T1000 (cell line): ENCODE data around the gene AFAP1L2.
A peak's percentile ranks its signal among the peaks of the same experiment; 100 is the strongest.

Experiments used
- DNase-seq: peaks from one replicate; lab custom pipeline; 2025; ENCODE audit warnings: mixed read lengths; lab: John Stamatoyannopoulos, UW

AFAP1L2 gene

GRCh38 chr10:114310346-114310745 lies 94.0 kb downstream of the AFAP1L2 start:
- DNase-seq = no peak

DNA sequence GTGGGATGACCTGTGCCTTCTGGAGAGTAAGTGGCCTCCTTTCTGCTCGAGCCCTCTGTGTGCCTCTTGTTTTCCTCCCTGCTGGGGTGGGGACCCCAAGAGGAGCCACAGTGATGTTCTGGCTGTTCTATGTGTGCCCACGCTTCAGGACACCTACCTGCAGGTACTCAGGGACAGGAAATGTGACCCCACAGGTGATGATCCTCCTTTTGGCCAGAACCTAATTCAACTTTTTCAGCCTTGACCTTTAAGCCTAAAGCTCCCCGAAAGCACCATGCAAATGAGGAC lies 95.0 kb downstream of the AFAP1L2 start:
- no peak for DNase-seq

DNA sequence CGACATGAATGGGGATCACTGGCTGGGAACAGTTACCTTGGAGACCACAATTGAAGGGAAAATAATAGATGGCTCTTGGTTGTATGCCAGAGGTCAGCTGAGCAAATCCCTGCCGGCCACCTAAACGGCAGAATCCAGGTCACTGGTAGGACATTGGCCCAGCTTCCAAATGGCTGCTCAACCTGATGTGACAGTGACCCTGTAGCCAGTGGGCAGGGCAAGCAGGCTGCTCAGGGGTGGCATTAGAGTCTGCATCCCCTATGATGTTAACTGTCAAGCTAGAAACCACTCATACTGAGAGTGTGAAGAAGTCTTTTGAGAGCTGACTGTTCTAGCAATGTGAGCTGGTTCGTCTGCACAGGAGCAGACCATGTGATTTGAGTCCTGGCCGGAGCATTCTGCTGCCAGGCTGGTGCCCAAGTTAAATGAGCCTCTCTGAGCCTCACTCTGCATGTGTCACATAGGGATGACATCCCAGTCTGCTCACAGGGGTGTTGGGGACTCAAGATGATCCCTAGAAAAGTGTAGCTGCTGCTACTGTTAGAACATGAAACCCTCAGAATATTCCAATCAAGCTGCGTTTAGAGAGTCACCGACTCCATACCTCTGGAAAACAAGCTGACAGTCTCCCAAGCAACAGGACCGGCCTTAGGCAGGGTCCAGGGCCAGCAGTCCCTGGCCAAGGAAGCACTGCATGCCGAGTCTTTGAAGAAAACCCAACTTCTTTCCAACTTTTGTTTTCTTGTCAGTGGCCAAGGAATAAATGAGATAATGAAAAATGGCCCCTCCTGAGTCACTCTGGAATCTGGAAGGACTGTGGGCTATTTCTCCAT lies 95.6 kb downstream of the AFAP1L2 start:
- no peak for DNase-seq

- DNase-seq = no peak
Observed at GRCh38 chr10:114307731-114308130, 96.6 kb downstream of the AFAP1L2 start.

DNA sequence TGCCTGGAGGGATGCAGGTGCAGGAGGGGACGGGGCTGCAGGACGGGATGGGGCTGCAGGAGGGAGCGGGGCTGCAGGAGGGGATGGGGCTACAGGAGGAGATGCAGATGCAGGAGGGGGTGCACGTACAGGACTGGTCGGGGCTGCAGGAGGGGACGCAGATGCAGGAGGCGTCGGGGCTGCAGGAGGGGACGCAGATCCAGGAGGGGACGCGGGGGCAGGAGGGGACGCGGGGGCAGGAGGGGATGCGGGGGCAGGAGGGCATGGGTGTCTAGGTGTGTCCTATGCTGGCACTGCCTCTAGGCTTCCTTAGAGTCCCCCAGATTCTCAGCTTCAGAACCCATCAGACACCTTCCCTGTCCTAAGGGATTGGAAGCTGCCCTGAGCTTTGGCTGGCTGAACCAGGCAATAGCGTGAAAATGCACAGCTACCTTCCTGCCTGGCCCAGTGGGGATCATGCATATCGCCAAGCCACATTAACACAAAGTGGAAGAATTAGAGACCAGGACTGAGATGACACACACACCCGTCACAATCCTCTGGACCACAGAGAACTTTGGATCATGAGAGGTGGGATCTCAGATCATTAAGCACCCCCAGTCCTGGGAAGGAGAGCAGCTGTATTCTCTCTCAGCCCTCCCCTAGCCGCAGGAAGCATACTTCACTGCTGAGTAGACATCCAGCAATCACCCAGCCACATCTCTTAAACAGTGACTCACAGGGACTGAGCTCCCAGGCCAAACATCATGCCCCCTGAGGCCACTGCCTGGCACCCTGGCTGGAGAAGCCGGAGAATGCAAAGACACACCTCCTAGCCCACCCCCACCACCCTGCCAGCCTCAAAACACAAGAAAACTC lies 98.0 kb downstream of the AFAP1L2 start:
- DNase-seq = peak; percentile 86

GRCh38 chr10:114305521-114305925 lies 98.8 kb downstream of the AFAP1L2 start:
- no peak for DNase-seq

DNA sequence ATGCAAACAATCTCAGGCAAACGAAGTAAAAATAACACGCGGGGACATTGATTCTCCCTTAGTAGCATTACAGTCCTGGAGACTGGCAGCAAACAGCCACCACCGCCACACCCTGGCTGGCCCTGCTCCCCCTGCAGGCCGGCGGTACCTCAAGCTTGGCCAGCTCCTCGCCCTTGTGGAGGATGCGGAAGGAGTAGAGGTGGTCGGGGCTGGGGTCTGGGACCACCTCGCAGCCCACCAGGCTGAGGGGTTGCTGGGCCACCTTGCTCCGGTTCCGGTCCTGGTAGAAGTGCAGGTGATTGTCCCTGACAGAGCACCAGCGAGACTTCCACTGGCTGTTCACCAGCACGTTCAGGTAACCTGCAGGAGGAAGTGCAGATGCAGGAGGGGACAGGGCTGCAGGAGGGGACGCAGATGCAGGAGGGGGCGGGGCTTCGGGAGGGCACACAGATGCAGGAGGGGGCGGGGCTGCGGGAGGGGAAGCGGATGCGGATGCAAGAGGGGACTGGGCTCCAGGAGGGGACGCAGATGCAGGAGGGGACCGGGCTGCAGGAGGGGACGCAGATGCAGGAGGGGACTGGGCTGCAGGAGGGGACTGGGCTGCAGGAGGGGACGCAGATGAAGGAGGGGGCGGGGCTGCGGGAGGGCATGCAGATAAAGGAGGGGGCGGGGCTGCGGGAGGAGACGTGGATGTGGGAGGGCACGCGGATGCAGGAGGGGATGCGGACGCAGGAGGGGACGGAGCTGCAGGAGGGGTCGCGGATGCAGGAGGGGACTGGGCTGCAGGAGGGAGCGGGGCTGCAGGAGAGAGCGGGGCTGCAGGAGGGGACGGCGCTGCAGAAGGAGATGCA lies 99.5 kb downstream of the AFAP1L2 start:
- no peak for DNase-seq

DNA sequence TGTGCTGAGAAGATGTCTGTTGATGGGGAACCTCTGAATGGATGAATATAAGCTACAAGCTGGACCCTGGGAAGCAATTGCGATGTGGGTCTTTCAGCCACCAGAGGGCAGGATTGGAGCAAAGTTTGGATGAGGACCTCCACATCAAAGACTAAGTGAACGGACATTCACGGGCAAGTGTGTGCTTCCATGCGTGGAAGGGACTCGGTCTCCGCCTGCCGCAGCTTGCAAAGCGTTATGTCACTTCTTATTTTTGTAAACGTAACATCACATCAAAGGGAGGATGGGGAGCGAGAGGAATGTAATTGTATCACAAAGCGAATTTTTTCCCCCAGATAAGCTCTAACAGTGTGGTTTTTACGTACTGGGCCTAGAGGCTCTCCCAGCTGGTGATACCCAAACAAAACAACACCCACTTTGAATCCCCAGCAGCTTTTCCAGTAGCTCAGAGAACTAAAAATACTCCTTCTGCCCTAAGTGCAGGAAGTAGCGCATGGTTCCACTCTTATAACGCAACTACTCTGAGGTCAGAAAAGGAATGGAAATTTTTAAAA lies 100.2 kb downstream of the AFAP1L2 start:
- DNase-seq = peak; percentile 59

DNA sequence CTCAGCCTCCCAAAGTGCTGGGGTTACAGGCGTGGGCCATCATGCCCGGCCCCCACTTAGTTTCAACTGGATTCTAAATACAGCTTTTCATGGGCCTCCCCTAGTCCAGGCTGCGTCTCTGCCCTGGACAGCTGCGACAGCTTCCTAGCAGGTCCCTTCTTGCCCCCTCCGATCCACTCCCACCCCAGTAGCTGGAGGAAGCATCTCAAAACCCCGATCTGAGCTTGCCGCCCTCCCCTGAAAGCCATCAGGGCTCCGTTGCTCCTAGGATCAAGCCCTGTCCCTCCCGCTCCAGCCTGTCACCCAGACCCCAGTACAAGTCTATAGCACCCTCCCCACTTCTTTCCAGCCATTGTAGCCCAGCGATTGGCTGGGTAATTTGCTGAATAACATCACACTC lies 100.7 kb downstream of the AFAP1L2 start:
- no peak for DNase-seq

DNA sequence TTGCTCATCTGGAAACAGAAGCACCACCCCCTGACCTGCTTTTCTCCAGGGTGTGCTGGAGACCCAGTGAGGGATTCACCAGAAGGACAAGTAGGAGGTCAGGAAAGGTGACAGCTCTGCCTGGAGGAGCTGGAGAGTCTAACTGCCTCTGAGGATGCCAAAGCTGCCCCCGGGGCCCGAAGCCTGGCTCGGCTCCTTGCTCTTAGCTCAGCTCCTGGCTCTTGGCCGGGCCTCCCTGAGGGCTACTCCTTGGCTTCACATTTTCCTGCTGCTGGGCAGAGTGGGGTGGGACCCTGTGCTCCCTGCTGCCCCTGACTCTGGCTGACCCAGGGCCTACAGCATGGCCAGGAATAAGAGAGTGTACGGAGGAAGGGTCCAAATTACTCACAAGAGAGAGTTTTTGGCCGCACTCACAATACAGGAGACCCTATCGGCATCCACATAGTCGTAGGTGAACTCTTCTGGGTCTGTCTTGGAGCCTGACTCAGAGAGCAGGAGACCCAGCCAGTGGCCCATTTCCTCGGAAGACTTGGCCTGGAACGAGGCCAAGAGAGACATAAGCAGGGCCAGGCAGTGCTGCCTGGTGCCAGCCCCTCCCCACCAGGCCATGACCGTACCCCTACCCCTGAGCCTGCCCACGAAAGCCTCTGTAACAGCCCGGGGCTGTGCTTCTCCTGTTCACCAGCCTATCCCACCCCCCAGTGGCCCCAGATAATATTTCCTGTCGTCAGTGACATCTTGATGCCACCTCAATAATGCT lies 102.2 kb downstream of the AFAP1L2 start:
- DNase-seq = no peak

- no peak for DNase-seq
Observed at GRCh38 chr10:114301177-114301576, 103.1 kb downstream of the AFAP1L2 start.

DNA sequence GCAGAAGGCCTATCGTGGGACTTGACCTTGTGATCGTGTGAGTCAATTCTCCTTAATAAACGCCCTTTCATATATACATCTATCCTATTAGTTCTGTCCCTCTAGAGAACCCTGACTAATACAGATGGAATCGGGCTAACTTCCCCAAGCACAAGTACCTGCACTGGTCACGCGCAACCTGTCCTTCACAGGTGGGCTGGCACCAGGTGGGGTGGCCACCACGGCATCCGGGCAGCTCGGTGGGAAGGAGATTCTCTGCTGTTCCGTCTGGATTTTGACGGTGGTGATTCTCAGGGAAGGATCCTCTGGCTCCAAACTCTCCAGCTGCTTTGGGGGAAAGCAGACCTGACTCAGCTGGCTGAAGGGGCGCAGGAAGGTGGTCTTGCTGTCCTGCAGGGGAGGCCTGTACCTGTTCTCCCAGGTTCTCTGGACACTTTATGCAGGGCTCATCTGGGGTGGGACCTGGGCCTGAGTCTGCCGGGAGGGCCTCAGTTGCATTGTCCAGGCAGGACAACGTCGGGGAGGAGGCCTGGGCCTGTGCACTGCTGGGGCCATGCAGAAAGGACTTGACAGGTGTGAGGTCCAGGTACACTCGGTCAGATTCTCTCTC lies 104.2 kb downstream of the AFAP1L2 start:
- DNase-seq = no peak

DNA sequence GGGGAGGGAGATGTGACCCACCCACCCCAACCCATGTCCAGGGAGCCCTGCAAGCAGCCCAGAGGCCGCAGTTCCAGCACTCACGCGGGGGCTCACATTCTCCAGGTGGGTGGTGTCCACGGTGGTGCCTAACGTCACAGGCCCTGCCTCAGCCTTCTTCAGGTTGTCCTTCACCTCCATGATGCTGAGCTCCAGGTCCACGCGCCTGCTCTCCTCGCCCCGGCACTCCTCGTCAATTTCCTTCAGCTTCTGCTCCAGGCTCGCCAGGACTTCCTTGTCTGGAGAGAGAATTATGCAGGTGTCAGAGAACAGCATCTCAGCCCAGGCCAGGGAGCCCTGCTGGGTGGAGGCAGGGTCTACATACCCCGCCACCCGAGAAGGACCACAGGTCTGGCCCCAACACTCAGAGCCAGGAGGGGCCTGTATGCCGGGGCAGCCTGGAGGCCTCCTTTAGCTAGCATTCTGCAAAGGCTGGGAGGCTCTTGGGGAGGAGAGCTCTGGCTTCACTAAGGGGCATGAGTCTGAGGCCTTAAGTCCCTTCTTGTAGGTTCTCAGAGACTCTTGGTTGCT lies 107.1 kb downstream of the AFAP1L2 start:
- no peak for DNase-seq

DNA sequence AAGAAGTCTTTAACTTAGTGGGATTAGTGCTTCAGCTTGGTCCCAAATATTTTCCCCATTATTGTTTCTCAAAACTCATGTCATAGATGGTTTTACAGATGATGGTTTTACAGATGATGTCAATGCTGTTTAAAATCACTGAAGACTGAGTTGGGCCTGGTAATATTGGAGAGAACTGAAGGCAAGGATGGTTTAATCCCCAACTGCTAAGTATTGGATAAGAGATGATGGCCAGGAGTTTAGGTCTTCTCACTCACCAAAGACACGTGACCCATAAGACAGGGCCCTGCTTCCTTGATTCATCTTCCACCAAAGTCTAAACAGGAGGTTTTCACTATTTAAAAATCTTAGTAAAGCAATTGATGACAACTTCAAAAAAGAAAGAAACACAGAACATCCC lies 108.9 kb downstream of the AFAP1L2 start:
- no peak for DNase-seq

DNA sequence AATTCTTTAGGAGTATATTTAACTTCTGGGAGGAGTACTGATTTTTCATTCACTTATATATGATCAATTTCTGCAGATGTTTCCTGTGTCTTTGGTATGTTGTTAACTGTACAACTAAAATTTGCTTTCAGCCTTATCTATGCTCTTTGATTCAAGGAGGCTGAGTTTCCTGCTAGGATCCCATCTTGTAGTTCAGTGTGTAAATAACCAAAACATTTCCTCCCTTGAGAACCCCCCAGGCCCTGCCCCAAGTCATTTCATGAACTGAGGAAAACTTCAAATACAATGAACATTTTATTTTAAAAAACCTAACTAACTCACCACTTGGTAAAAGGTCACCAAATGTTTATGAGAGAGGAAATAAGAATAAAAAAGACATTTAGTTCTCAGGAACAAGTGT lies 109.8 kb downstream of the AFAP1L2 start:
- no peak for DNase-seq

DNA sequence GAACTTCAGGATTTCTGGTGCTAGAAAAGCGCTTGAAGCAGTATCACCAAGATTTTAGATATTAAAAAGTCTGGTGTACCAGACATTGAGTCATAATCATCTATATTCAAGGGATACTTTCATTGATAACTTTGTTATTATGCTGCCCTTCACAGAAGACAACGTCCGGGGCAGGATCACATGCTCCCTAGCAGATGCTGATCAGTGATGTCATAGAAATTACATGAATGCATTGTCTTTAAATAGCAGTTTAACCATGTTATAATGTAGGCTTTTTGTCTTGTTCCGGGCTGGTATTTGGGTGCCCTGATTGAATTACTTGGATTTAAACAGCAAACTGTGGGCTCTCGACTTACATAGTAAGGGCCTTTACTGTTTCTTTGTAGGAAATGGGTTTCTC lies 111.2 kb downstream of the AFAP1L2 start:
- no peak for DNase-seq

DNA sequence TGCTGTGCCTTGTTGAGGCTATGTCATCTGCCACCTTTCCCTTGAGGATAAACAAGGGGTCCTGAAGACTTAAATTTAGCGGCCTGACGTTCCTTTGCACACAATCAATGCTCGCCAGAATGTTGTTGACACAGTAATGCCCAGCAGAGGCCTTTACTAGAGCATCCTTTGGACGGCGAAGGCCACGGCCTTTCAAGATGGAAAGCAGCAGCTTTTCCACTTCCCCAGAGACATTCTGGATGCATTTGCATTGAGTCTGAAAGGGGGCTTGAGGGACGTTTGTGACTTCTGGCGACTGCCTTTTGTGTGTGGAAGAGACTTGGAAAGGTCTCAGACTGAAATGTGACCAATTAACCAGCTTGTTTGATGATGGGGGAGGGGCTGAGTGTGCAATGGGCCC lies 112.8 kb downstream of the AFAP1L2 start:
- no peak for DNase-seq

- no peak for DNase-seq
Observed at GRCh38 chr10:114291076-114291475, 113.2 kb downstream of the AFAP1L2 start.

- DNase-seq = no peak
Observed at GRCh38 chr10:114290038-114290437, 114.3 kb downstream of the AFAP1L2 start.

GRCh38 chr10:114289096-114289436 lies 115.2 kb downstream of the AFAP1L2 start:
- DNase-seq = no peak
